Neural progenitor cell (in vitro differentiated cells): ENCODE measurements around the gene SCN7A.

ENCODE experiments used
- CTCF ChIP-seq: fragments of 200-600 bp; sonication (generic); IDR thresholded peaks from 2 replicates; pipeline ENCODE4 v1.5.1; 2017; ENCODE audit warnings: antibody characterized with exemption, mild to moderate bottlenecking
- EZH2phosphoT487 ChIP-seq: fragments of 200-600 bp; sonication (generic); IDR thresholded peaks from 2 replicates; pipeline ENCODE4 v1.6.1; 2017; ENCODE audit warnings: antibody characterized with exemption

GRCh38 chr2:166372046-166372445 lies 122.0 kb downstream of the SCN7A start:
- no peak for TF ChIP-seq CTCF
- TF ChIP-seq EZH2phosphoT487 = no peak
